ENCODE measurements around the gene TMEM178B.

The TMEM178B gene

GRCh38 chr7:141213226-141213625 lies 139.4 kb downstream of the TMEM178B start:
- H3K9ac ChIP-seq: no peak overlapping the region
- no peaks in the 10 kb centered on the region for H3K4me1 ChIP-seq (ENCODE audit: low read depth, poor library complexity, severe bottlenecking)
- H3K4me2 ChIP-seq: no peak overlapping the region
- no peak overlapping the region for H2AFZ ChIP-seq (ENCODE audit: low read depth)
- TF ChIP-seq CTCF (conservative IDR thresholded peaks at IDR 0.05; ENCODE audit: low read depth, low read length): no peak
- no peak overlapping the region for H3K27ac ChIP-seq
- no peaks in the 10 kb centered on the region for H3K27me3 ChIP-seq (ENCODE audit: insufficient read depth, low read depth)
- no peaks in the 10 kb centered on the region for H3K36me3 ChIP-seq (ENCODE audit: insufficient read depth)
- no peaks in the 10 kb centered on the region for H3K79me2 ChIP-seq (ENCODE audit: insufficient read depth, low read depth)
- H4K20me1 ChIP-seq (ENCODE audit: insufficient read depth): no peaks in the 10 kb centered on the region
- no peak overlapping the region for H3K4me3 ChIP-seq (IDR thresholded peaks at IDR 0.05; ENCODE audit: insufficient read depth, low read depth, low read length)

- H3K27ac ChIP-seq: no peak overlapping the region
Measured at GRCh38 chr7:141217938-141218337, 144.1 kb downstream of the TMEM178B start.

GRCh38 chr7:141218941-141219340 lies 145.1 kb downstream of the TMEM178B start:
- no peaks in the 10 kb centered on the region for H3K36me3 ChIP-seq (ENCODE audit: insufficient read depth)
- no peak overlapping the region for H3K27ac ChIP-seq
- H3K4me3 ChIP-seq (IDR thresholded peaks at IDR 0.05; ENCODE audit: insufficient read depth, low read depth, low read length): no peak overlapping the region
- H3K27me3 ChIP-seq (ENCODE audit: insufficient read depth, low read depth): no peaks in the 10 kb centered on the region
- H3K79me2 ChIP-seq (ENCODE audit: insufficient read depth, low read depth): no peaks in the 10 kb centered on the region
- H4K20me1 ChIP-seq (ENCODE audit: insufficient read depth): no peaks in the 10 kb centered on the region
- TF ChIP-seq CTCF (conservative IDR thresholded peaks at IDR 0.05; ENCODE audit: low read depth, low read length): no peak
- H2AFZ ChIP-seq (ENCODE audit: low read depth): no peak overlapping the region
- H3K4me2 ChIP-seq: no peak overlapping the region
- H3K9ac ChIP-seq: no peak overlapping the region
- H3K4me1 ChIP-seq (ENCODE audit: low read depth, poor library complexity, severe bottlenecking): no peaks in the 10 kb centered on the region

More at GRCh38 chr7:141217938-141218337, 144.1 kb downstream of the TMEM178B start:
- no peaks in the 10 kb centered on the region for H3K4me1 ChIP-seq (ENCODE audit: low read depth, poor library complexity, severe bottlenecking)
- no peak overlapping the region for H3K4me3 ChIP-seq (IDR thresholded peaks at IDR 0.05; ENCODE audit: insufficient read depth, low read depth, low read length)
- H4K20me1 ChIP-seq (ENCODE audit: insufficient read depth): no peaks in the 10 kb centered on the region
- no peaks in the 10 kb centered on the region for H3K27me3 ChIP-seq (ENCODE audit: insufficient read depth, low read depth)
- no peak for TF ChIP-seq CTCF (conservative IDR thresholded peaks at IDR 0.05; ENCODE audit: low read depth, low read length)
- no peaks in the 10 kb centered on the region for H3K36me3 ChIP-seq (ENCODE audit: insufficient read depth)
- H3K9ac ChIP-seq: no peak overlapping the region
- H2AFZ ChIP-seq (ENCODE audit: low read depth): no peak overlapping the region
- no peaks in the 10 kb centered on the region for H3K79me2 ChIP-seq (ENCODE audit: insufficient read depth, low read depth)
- no peak overlapping the region for H3K4me2 ChIP-seq

GRCh38 chr7:141220263-141220880 lies 146.5 kb downstream of the TMEM178B start:
- TF ChIP-seq CTCF (conservative IDR thresholded peaks at IDR 0.05; ENCODE audit: low read depth, low read length): peak; percentile 39
- Histone ChIP-seq H3K79me2 (ENCODE audit: insufficient read depth, low read depth) (no peaks in the 10 kb centered on the region), H3K4me1 (ENCODE audit: low read depth, poor library complexity, severe bottlenecking) (no peaks in the 10 kb centered on the region), H3K27me3 (ENCODE audit: insufficient read depth, low read depth) (no peaks in the 10 kb centered on the region), H3K4me3 (IDR thresholded peaks at IDR 0.05; ENCODE audit: insufficient read depth, low read depth, low read length) (no peak overlapping the region), H2AFZ (ENCODE audit: low read depth) (no peak overlapping the region), H4K20me1 (ENCODE audit: insufficient read depth) (no peaks in the 10 kb centered on the region), H3K27ac (no peak overlapping the region), H3K4me2 (no peak overlapping the region), H3K9ac (no peak overlapping the region), H3K36me3 (ENCODE audit: insufficient read depth) (no peaks in the 10 kb centered on the region)
